ENCODE measurements around the gene MYEF2. TPM values are rescaled to one million over a fixed set of nuclear protein-coding genes. Genes with fewer than 3 reads are reported as not detected.

The MYEF2 gene
- total and polyA plus RNA-seq, 2 of the 13 experiments (the other 11 are each of a cell fraction or from before 2014, with no cell fraction given) = 10.3 to 10.5 TPM

DNA sequence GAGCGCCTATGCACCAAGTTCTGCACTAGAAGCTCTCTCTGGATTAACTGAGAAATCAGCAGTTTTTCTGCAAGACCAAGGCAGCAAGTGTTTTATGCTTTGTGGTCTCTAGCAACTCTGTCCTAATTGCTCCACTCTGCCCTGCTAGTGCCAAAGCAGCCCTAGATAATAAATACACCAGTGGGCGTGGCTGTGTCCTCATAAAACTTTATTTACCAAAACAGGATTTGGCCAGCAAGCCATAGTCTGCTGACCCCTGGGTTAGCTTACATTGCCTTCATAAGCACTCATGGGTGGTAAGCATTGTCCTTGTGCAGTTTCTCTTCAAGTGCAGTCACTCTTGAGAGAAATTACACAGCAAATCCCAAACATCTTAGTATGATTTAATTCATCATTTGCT, 88.0 kb downstream of the MYEF2 start:
- 0% methylated on average over 2 of the region's 2 CpGs for WGBS (ENCODE audit: low lambda C conversion rate)
- H3K9ac ChIP-seq (ENCODE audit: insufficient read depth, low read depth, low read length) = no peak overlapping the region
- in situ Hi-C loops (cut with HindIII; ENCODE audit: extremely low pct_ligation_motif_present, low pct_unique_long_range_greater_than_20kb) (no loop called here), intact Hi-C loops (cut with micrococcal nuclease; ENCODE audit: unreplicated experiment) (no loop called here)
- no peak overlapping the region for H2AFZ ChIP-seq (ENCODE audit: low read length)
- H3K79me2 ChIP-seq (ENCODE audit: insufficient read depth, low read length) = no peaks in the 10 kb centered on the region
- H3K36me3 ChIP-seq (replicated peaks in 1 of 2; ENCODE audit: control insufficient read depth in 1 of 2, insufficient read depth in 2 of 2, low read length in 2 of 2) = no peaks in the 10 kb centered on the region
- no peak for ATAC-seq
- no peaks in the 10 kb centered on the region for H4K20me1 ChIP-seq (ENCODE audit: insufficient read depth, low read length)
- H3K27ac ChIP-seq (ENCODE audit: extremely low read length, insufficient read depth, low read length) = no peak overlapping the region
- ChIA-PET CTCF (ENCODE audit: low intra/inter-chr PET ratio, low total read pairs) (no interaction called here), POLR2A (no interaction called here)
- BruUV-seq (replicated peaks) = no TSS peak
- H3K4me2 ChIP-seq (ENCODE audit: low read depth, low read length) = no peak overlapping the region
- H3K27me3 ChIP-seq (ENCODE audit: control insufficient read depth in 1 of 2, insufficient read depth in 2 of 2, low read length in 2 of 2) = 0 out of 5 replicates have a peak, but pooled peaks cover 0 to 3% of the 10 kb centered on the region in 2 experiments
- no peak for FAIRE-seq
- H3K4me1 ChIP-seq (ENCODE audit: insufficient read depth, low read length) = no peaks in the 10 kb centered on the region
- no peak for DNase-seq (ENCODE audit: low spot score)
- no peak overlapping the region for H3K4me3 ChIP-seq (replicated peaks in 1 of 3; ENCODE audit: insufficient read depth in 1 of 3, low read depth in 2 of 3, low read length in 3 of 3)
- no peaks in the 10 kb centered on the region for H3K9me3 ChIP-seq (ENCODE audit: low read length)
- TF ChIP-seq ZNF224 (CRISPR knock-in tag; IDR thresholded peaks at IDR 0.05) (no peak), ZBTB38 (CRISPR knock-in tag; IDR thresholded peaks at IDR 0.05) (no peak), SRSF1 (optimal IDR thresholded peaks at IDR 0.05; ENCODE audit: low read depth, low read length) (no peak), ZNF20 (CRISPR knock-in tag; IDR thresholded peaks at IDR 0.05) (no peak), ZIK1 (CRISPR knock-in tag; IDR thresholded peaks at IDR 0.05; ENCODE audit: borderline replicate concordance, low read depth) (no peak), KDM4B (CRISPR knock-in tag; IDR thresholded peaks at IDR 0.05) (no peak), THYN1 (CRISPR knock-in tag; IDR thresholded peaks at IDR 0.05; ENCODE audit: borderline replicate concordance, low read depth) (no peak), IKZF1 (IDR thresholded peaks at IDR 0.05) (no peak), ZNF83 (CRISPR knock-in tag; IDR thresholded peaks at IDR 0.05; ENCODE audit: borderline replicate concordance) (no peak), SKI (IDR thresholded peaks at IDR 0.05; ENCODE audit: partially characterized antibody) (no peak), ZNF773 (CRISPR knock-in tag; IDR thresholded peaks at IDR 0.05; ENCODE audit: borderline replicate concordance) (no peak), ATF7-NPFF (CRISPR knock-in tag; IDR thresholded peaks at IDR 0.05; ENCODE audit: low read depth) (no peak)
- TF ChIP-seq, protein P1, sequence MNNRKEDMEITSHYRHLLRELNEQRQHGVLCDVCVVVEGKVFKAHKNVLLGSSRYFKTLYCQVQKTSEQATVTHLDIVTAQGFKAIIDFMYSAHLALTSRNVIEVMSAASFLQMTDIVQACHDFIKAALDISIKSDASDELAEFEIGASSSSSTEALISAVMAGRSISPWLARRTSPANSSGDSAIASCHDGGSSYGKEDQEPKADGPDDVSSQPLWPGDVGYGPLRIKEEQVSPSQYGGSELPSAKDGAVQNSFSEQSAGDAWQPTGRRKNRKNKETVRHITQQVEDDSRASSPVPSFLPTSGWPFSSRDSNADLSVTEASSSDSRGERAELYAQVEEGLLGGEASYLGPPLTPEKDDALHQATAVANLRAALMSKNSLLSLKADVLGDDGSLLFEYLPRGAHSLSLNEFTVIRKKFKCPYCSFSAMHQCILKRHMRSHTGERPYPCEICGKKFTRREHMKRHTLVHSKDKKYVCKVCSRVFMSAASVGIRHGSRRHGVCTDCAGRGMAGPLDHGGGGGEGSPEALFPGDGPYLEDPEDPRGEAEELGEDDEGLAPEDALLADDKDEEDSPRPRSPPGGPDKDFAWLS (CRISPR knock-in tag; IDR thresholded peaks at IDR 0.05; ENCODE audit: borderline replicate concordance) = no peak
- TF ChIP-seq, protein P2, sequence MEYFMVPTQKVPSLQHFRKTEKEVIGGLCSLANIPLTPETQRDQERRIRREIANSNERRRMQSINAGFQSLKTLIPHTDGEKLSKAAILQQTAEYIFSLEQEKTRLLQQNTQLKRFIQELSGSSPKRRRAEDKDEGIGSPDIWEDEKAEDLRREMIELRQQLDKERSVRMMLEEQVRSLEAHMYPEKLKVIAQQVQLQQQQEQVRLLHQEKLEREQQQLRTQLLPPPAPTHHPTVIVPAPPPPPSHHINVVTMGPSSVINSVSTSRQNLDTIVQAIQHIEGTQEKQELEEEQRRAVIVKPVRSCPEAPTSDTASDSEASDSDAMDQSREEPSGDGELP (IDR thresholded peaks at IDR 0.05; ENCODE audit: borderline replicate concordance, low read depth) = no peak
- TF ChIP-seq, protein P3, sequence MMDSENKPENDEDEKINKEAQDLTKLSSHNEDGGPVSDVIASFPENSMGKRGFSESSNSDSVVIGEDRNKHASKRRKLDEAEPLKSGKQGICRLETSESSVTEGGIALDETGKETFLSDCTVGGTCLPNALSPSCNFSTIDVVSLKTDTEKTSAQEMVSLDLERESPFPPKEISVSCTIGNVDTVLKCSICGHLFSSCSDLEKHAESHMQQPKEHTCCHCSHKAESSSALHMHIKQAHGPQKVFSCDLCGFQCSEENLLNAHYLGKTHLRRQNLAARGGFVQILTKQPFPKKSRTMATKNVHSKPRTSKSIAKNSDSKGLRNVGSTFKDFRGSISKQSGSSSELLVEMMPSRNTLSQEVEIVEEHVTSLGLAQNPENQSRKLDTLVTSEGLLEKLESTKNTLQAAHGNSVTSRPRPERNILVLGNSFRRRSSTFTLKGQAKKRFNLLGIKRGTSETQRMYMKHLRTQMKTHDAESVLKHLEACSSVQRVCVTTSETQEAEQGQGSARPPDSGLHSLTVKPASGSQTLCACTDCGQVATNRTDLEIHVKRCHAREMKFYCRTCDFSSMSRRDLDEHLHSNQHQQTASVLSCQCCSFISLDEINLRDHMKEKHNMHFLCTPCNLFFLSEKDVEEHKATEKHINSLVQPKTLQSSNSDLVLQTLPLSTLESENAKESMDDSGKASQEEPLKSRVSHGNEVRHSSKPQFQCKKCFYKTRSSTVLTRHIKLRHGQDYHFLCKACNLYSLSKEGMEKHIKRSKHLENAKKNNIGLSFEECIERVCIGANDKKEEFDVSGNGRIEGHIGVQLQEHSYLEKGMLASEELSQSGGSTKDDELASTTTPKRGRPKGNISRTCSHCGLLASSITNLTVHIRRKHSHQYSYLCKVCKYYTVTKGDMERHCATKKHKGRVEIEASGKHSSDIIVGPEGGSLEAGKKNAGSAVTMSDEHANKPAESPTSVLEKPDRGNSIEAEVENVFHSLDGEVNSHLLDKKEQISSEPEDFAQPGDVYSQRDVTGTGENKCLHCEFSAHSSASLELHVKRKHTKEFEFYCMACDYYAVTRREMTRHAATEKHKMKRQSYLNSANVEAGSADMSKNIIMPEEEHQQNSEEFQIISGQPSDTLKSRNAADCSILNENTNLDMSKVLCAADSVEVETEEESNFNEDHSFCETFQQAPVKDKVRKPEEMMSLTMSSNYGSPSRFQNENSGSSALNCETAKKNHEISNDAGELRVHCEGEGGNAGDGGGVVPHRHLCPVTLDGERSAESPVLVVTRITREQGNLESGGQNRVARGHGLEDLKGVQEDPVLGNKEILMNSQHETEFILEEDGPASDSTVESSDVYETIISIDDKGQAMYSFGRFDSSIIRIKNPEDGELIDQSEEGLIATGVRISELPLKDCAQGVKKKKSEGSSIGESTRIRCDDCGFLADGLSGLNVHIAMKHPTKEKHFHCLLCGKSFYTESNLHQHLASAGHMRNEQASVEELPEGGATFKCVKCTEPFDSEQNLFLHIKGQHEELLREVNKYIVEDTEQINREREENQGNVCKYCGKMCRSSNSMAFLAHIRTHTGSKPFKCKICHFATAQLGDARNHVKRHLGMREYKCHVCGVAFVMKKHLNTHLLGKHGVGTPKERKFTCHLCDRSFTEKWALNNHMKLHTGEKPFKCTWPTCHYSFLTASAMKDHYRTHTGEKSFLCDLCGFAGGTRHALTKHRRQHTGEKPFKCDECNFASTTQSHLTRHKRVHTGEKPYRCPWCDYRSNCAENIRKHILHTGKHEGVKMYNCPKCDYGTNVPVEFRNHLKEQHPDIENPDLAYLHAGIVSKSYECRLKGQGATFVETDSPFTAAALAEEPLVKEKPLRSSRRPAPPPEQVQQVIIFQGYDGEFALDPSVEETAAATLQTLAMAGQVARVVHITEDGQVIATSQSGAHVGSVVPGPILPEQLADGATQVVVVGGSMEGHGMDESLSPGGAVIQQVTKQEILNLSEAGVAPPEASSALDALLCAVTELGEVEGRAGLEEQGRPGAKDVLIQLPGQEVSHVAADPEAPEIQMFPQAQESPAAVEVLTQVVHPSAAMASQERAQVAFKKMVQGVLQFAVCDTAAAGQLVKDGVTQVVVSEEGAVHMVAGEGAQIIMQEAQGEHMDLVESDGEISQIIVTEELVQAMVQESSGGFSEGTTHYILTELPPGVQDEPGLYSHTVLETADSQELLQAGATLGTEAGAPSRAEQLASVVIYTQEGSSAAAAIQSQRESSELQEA (CRISPR knock-in tag; IDR thresholded peaks at IDR 0.05; ENCODE audit: not compliant biosample characterization) = no peak
